Gastrocnemius medialis (tissue), 4 donors: ENCODE data around the gene MCEMP1. TPM values are rescaled to one million over a fixed set of nuclear protein-coding genes. Genes with fewer than 3 reads are reported as not detected.
"Not testable (repeated sequence)": the region's sequence is repeated elsewhere in the genome, so short reads cannot be mapped to it uniquely, and the experiment has no call there.

Experiments
- ATAC-seq, 2 donors: fragments of 150-250 bp; one replicate each; pipeline ENCODE4 v1.9.1; 2016
- DNase-seq, 2 donors: peaks; one replicate each; pipeline ENCODE4 v3.0.0-alpha.2; 2019
- H3K27ac ChIP-seq, 4 donors: fragments of 200-600 bp; sonication (generic); 1 replicate in 1 of 4; 2 replicates in 3 of 4; pipeline ENCODE4 v1.5.1; 2016 to 2018; ENCODE audit warnings: mild to moderate bottlenecking in 2 of 4, moderate library complexity in 1 of 4
- H3K27me3 ChIP-seq, 3 donors: fragments of 200-600 bp; sonication (generic) in 2 of 3; 1 replicate in 1 of 3; 2 replicates in 2 of 3; pipeline versions ENCODE4 v1.5.1 to v1.6.0; 2016 to 2019; ENCODE audit warnings: mild to moderate bottlenecking in 1 of 3, moderate library complexity in 1 of 3
- H3K36me3 ChIP-seq, 2 donors: fragments of 200-600 bp; sonication (generic) in 1 of 2; one replicate each; pipeline ENCODE4 v1.5.1; 2017 to 2018
- H3K4me1 ChIP-seq, 2 donors: fragments of 200-600 bp; sonication (generic) in 1 of 2; one replicate each; pipeline ENCODE4 v1.5.1; 2016 to 2017; ENCODE audit warnings: mild to moderate bottlenecking in 2 of 2
- H3K4me3 ChIP-seq, 4 donors: fragments of 200-600 bp; sonication (generic) in 3 of 4; 1 replicate in 1 of 4; 2 replicates in 3 of 4; pipeline ENCODE4 v1.5.1; 2016 to 2019; ENCODE audit warnings: mild to moderate bottlenecking in 2 of 4
- H3K9me3 ChIP-seq, 3 donors: fragments of 200-600 bp; sonication (generic) in 2 of 3; 1 replicate in 1 of 3; 2 replicates in 2 of 3; pipeline ENCODE4 v1.5.1; 2016 to 2019
- CTCF ChIP-seq, 5 experiments: fragments of 450-650 bp in 3 of 5; fragments of 200-600 bp in 2 of 5; sonication (generic) in 2 of 5; IDR thresholded peaks in 4 of 5; conservative IDR thresholded peaks in 1 of 5; 1 replicate in 4 of 5; 2 replicates in 1 of 5; pipeline ENCODE4 v1.5.1; 2016 to 2019; ENCODE audit warnings: antibody characterized with exemption in 5 of 5, mild to moderate bottlenecking in 3 of 5, moderate library complexity in 3 of 5
- POLR2A ChIP-seq, 2 donors: fragments of 450-650 bp; IDR thresholded peaks; one replicate each; pipeline ENCODE4 v1.6.1; 2017; ENCODE audit warnings: antibody characterized with exemption in 2 of 2, mild to moderate bottlenecking in 2 of 2, moderate library complexity in 2 of 2
- in situ Hi-C, 4 donors: fragments of 200-750 bp; cut with MboI; loops; one replicate each; pipeline versions ENCODE4 v1.15.0 to v1.8.0; 2017; ENCODE audit warnings: low sequenced_read_pairs in 4 of 4
- intact Hi-C: fragments of 100-400 bp; cut with DNase I; formaldehyde crosslinking; loops from one replicate; pipeline ENCODE4 v1.15.1; 2023; ENCODE audit warnings: low total_unique reads
- total RNA-seq, 4 donors: library from RNA; depleted of rRNA; stranded (reverse); fragments of >200 nt; gene quantifications; one replicate each; pipeline versions ENCODE4 v1.1.0 to v1.2.3, GENCODE V29; 2016

Gene MCEMP1
- total RNA-seq, 4 donors from 2014 or later = 0.16 to 1.2 TPM; not detected in 2

GRCh38 chr19:7643629-7644549 is 33.0 kb upstream of the MCEMP1 start:
- H3K27ac ChIP-seq, ATAC-seq, H3K27me3 ChIP-seq, H3K4me3 ChIP-seq, intact Hi-C loops, H3K4me1 ChIP-seq, in situ Hi-C loops, H3K9me3 ChIP-seq, H3K36me3 ChIP-seq, DNase-seq: not testable (repeated sequence)

- ATAC-seq (no peak), DNase-seq (no peak)
- H3K27me3 ChIP-seq = peaks cover 0 to 2% (median 0%) of the 10 kb centered on the region in 3 donors
- no peaks in the 10 kb centered on the region for H3K36me3 ChIP-seq
- in situ Hi-C loops (no loop called here), intact Hi-C loops (no loop called here)
- no peak overlapping the region for H3K4me3 ChIP-seq
- H3K4me1 ChIP-seq = no peaks in the 10 kb centered on the region
- no peak overlapping the region for H3K27ac ChIP-seq
- H3K9me3 ChIP-seq = no peaks in the 10 kb centered on the region
- TF ChIP-seq POLR2A (IDR thresholded peaks at IDR 0.05) (no peak), CTCF (IDR thresholded peaks at IDR 0.05 in 4 of 5, conservative IDR thresholded peaks at IDR 0.05 in 1 of 5) (no peak)
These were observed 32.4 kb upstream of the MCEMP1 start for GRCh38 chr19:7644550-7644877.

GRCh38 chr19:7645163-7645562 is 31.7 kb upstream of the MCEMP1 start:
- TF ChIP-seq CTCF (IDR thresholded peaks at IDR 0.05 in 4 of 5, conservative IDR thresholded peaks at IDR 0.05 in 1 of 5) (no peak), POLR2A (IDR thresholded peaks at IDR 0.05) (no peak)
- H3K27me3 ChIP-seq = peaks cover 0 to 2% (median 0%) of the 10 kb centered on the region in 3 donors
- in situ Hi-C loops = no loop called here

GRCh38 chr19:7645656-7646425 is 31.0 kb upstream of the MCEMP1 start:
- no peak for DNase-seq
- no peak overlapping the region for H3K4me3 ChIP-seq
- H3K9me3 ChIP-seq = no peaks in the 10 kb centered on the region
- H3K27ac ChIP-seq = no peak overlapping the region
- TF ChIP-seq CTCF (IDR thresholded peaks at IDR 0.05 in 4 of 5, conservative IDR thresholded peaks at IDR 0.05 in 1 of 5) (no peak), POLR2A (IDR thresholded peaks at IDR 0.05) (no peak)
- intact Hi-C loops (no loop called here), in situ Hi-C loops (no loop called here)
- no peaks in the 10 kb centered on the region for H3K4me1 ChIP-seq
- H3K36me3 ChIP-seq = no peaks in the 10 kb centered on the region
- ATAC-seq = no peak
- peaks cover 0 to 2% (median 0%) of the 10 kb centered on the region in 3 donors for H3K27me3 ChIP-seq

More at GRCh38 chr19:7645163-7645562, 31.7 kb upstream of the MCEMP1 start:
- no peaks in the 10 kb centered on the region for H3K4me1 ChIP-seq
- ATAC-seq = no peak
- no peaks in the 10 kb centered on the region for H3K36me3 ChIP-seq
- H3K27ac ChIP-seq = no peak overlapping the region
- H3K9me3 ChIP-seq = no peaks in the 10 kb centered on the region
- H3K4me3 ChIP-seq = no peak overlapping the region
- DNase-seq = no peak
- intact Hi-C loops = no loop called here

- Histone ChIP-seq H3K4me3 (no peak overlapping the region), H3K9me3 (no peaks in the 10 kb centered on the region), H3K36me3 (no peaks in the 10 kb centered on the region), H3K4me1 (no peaks in the 10 kb centered on the region), H3K27me3 (peaks cover 0 to 2% (median 0%) of the 10 kb centered on the region in 3 donors), H3K27ac (no peak overlapping the region)
- in situ Hi-C loops (no loop called here), intact Hi-C loops (no loop called here)
- no peak for ATAC-seq
- no peak for DNase-seq
- TF ChIP-seq POLR2A (IDR thresholded peaks at IDR 0.05) (no peak), CTCF (IDR thresholded peaks at IDR 0.05 in 4 of 5, conservative IDR thresholded peaks at IDR 0.05 in 1 of 5) (no peak)
These were observed 30.5 kb upstream of the MCEMP1 start for GRCh38 chr19:7646426-7646700.
